COR-L47 (cell line): Measurements from ENCODE around the gene ANAPC15.

ENCODE experiments used
- DNase-seq: peaks from one replicate; lab custom pipeline; 2025; lab: John Stamatoyannopoulos, UW

ANAPC15 gene

DNA sequence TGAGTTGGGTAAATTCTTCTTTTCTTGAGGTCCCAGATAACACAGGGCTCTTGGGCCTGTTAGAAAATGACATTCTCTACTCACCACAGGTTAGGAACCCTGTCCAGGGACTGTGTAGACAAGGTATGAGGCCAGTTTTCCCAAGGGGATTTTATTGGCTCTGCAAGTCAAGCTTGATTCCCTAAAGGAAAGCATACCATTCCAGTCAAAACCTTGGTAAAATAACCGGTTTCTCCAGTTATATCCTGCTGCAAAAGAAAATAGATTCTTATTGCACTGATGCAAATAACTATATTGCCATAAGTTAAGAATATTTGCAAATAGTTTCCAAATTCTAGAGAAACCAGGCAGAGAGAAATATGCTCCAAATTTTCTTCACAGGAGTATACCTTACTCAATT, 13.5 kb upstream of the ANAPC15 start:
- no peak for DNase-seq

DNA sequence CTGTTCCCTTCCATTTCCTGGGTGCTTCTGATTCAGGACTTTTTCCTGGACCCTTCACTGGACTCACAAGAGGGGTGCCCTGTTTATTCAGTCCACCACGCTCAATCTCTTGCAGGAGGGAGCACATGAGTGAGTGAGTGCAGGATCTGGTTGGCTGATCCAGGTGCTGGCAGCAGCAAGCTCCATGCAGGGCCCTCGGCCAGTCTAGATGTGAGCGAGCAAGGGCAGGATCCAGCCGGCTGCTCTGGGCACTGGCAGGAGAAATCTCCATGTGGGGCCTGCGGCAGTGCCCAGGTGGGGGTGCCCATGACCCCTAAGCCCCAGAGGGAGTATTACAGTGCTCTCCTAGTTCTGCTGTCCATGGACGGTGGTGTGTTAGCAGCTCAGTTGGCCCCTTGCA, 11.6 kb upstream of the ANAPC15 start:
- no peak for DNase-seq

DNA sequence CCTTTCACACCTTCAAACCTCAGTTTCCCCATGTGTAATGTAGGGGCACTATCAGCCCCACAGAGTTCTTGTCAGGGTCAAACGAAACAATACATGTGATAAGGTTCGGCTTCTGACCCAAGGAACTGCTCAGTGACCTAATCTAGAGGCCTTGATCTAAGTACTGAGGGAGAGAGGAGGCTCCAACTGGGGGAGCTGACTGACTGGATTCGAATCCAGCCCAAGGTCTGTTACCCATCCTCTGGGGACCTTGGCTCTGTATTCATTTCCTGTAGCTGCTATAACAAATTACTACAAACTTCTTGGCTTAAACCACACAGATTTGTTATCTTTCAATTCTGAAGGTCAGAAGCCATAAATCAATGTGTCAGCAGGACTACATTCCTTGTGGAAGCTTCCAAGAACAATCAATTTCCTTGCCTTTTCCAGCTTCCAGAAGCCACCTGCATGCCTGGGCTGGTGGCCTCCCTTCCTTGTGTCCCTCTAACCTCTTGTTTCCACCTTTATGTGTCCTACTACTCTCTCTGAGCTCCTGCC, 10.7 kb upstream of the ANAPC15 start:
- no peak for DNase-seq

DNA sequence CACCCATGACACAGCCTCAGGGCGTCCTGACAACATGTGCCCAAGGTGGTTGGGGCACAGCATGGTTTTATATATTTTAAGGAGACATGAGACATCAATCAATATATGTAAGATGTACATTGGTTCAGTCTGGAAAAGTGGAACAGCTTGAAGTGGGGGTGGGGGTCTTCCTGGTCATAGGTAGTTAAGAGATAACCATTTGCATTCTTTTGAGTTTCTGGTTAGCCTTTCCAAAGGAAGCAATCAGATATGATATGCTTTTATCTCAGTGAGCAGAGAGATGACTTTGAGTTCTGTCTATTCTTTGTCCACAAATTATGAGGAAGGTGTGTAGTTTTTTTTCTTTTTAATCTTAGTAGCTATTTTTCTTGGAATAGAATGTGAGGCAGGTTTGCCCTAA, 10.1 kb upstream of the ANAPC15 start:
- DNase-seq = no peak

DNA sequence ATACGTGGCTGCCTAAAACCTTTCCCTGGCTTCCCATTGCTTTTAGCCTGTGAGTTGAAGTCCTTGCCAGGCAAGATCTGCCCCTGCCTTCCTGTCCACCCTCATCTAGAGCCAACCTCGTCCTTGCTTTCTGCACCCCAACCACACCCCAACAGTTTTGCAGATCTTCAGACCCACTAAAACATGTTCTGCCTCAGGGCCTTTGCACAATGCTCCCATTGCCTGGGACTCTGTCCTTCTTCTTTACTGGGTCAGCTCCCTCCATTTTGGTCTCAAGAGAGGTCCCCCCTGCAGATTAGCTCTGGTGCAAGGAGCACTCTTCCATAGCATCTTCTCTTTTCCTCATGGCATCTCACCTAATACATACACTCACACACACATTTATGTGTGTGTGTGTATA, 8.4 kb upstream of the ANAPC15 start:
- no peak for DNase-seq

DNA sequence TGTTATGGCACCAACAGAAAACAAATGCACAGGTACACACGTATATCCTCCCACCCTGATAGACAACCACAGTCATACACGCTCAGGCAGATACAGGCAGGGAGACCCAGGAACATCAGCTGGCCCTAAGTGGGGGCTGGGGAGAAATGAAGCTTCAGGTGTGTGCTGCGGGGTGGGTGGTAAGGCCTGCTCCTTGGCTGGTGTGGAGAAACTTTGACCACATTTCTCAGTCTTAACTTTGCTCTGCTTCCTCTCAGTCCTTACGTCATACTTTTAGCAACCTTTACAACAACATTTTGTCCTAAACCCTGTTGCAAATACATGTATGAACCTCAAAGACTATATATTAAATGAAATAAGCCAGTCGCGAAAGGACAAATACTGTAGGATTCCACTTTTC, 6.7 kb upstream of the ANAPC15 start:
- DNase-seq = no peak

DNA sequence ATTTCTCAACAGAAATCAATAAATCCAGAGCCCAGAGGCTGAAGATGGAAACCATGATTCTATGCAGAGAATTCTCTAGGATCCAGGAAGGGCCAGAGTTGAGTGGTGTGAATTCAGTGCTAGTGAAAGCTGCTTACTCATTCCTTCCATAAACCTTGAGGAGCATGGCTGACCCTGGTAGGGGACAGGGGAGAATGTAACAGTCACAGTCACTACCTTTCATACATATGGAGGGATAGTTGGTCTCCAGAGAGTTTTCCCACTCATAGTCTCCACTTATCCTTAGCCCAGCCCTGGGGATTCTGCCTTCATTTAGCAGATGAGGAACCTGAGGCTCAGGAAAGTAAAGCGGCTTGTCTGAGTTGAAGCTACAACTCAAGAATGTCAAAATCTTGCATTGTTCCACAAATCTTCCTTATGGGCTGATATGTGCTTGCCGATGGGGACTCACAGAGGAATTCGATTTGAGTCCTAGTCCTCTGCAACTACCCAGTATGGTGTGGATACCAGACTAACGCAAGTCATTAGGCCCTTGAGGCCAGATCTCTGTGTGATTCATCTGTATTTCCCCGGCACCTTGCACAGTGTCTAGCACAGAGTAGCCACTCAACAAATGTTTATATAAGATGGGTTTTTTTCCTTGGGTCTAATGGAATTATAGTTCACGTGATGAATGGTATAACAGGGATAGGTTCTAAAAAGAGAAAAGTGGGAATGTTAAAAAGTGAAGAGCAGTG, 3.7 kb upstream of the ANAPC15 start:
- no peak for DNase-seq

DNA sequence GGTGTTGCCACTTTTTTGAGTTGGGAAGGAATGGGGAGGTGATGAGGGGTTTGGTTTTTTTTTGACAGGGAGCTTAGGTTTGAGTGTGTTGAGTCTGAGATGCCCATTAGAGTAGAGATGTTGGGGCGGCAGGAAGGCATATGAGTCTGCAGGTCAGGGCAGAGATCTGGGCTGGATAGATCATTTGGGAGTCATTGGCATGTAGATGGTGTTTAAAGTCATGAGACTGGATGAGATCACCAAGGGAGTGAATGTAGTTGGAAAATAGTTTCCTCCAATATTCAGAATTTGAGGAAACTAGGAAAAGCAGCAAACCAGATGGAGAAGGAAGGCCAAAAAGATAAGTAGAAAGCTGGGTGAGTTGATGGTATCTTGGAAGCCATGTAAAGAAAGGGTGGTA, 2.1 kb upstream of the ANAPC15 start:
- no peak for DNase-seq

DNA sequence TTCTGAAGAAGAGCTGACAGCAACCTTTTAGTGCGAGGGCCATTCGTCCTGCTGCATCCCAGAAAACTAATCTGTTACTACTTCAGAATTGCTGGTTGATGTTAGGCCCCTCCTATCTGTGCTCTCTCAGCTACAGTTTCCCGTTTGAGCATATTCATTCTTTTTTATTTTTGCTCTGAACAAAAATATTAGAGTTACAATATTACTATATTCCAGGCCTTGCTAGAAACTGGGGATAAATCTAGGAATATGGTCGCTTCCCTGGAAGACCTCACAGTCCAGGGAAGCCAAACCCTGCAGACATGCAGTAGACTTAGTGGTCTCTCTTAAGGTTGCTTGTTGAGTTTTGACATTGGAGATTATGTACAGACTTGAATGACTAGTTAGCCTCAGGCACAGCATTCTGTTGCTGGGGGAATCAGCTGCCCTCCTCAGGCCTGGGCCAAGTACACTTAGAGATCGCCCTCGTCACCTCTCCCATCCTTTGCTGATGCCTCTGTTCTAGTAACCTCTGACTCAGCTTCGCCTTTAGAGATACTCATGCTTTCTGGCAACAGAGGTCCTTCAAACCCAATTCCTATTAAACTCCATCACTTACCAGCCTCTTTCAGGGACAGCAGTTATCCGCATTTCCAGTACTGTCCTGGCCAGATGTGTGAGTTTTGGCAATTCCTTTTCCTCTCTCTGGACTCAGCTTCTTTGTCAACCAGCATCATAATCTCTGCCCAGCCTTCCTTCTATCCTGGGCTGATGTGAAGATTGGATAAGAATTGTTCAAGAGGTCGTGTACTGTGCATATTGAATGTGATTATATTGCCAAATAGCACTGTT, 698 bp upstream of the ANAPC15 start:
- no peak for DNase-seq

DNA sequence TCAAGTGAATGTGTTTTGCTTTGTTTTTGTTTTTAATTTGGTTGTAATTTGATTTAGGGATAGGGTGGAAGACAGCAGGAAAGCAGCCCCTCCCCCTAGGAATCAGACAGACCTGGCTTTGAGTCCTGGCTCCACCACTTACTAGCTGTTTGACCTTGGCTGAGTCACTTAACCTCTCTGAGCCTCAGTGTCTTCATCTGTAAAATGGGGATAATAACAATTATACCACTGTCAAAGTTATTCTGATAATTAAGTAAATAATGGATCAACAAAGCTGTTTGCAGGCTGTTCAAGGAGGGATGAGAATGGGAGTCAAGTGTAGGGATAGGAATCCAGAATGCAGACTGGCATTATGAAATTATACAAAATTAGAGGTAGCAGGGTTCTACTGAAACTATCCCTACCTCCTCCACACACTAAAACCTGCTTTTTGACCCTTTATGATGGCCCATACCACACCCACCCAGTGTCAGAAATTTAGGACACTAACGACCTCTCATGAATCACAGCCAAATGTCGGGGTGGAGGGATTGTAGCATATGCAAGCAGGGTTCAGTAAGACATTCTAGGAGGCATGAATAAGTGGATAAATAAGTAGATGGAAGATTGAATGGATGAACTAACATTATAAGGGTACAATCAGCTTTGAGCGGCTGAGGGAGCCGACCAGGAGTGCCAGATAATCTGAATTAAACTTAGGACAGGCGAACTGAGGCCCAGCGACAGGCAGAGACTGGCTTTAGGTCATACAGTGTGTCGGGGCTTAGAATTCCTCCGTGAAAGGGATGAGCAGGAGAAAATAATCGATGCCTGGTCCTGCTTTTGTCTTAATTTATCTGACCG, 974 bp downstream of the ANAPC15 start:
- DNase-seq = peak; percentile 4

DNA sequence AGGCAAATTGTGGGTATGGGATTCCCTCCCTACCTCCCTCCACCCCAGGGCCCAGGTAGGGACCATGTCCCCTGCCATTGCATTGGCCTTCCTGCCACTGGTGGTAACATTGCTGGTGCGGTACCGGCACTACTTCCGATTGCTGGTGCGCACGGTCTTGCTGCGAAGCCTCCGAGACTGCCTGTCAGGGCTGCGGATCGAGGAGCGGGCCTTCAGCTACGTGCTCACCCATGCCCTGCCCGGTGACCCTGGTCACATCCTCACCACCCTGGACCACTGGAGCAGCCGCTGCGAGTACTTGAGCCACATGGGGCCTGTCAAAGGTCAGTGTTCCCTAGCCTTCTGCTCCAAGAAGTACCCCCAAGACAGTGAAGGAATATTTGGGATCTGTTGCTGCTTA, 6.6 kb downstream of the ANAPC15 start, which contains the start of gene TOMT:
Gene TOMT, plus strand, starts transcription at position 37 of the 400 bp plus-strand sequence. Its CDS starts 28 bp downstream, at position 65.
- DNase-seq = no peak

DNA sequence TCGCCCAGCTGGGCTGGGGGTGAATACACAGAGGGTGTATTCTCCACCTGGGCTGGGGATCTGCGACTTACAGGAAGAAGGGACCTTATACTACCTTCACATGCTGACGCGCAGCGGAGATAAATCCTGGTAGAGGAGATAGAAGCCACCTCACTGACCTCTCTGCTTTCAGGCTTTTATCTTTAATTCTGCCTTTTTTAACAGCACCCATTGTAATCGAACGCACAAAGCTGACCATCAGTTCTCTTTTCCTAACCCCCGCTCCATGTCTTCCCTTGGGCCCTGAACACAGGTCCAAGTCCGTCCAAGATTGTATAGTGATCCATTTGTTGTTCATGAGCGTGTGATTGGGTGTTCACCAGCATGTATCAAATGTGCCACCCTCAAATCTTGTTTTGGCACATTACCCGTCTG, 8.7 kb downstream of the ANAPC15 start:
- no peak for DNase-seq

DNA sequence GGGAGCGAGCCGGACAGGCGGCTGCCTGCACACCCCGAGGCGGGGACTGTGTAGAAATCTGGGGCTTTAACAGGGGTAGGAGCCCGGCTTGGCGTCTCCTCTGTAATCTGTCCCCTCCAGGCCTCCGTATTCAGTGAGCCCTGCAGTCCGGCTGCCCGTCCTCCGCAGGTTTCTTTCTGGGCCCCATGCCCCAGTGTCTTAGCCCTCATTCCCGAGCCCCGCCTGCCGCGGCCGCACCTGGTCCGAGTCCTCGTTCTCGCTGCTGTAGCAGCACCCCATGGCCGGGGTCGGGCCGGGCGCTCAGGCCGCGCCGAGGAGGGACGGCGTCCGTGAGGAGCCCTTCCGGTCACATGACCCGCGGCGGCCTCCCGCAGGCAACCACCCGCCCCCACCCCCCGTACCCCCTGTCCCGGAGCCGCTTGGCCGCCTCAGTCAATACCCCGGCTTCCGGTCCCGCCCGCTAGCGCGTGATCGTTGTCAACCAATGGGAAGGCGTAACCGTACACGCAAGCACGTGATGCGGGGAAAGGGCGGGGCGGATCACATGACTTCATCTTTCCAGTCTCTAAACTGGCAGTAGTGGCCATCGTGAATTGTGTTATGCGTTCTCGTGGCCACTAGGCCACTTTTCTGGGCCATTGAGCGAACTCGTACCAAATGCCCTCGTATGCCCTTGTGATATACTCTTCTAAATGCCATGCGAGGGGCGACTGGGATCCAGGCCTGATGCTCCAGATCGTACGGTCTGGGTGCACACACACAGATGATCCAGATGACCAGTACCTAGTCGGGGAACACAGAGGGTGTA, 9.3 kb downstream of the ANAPC15 start, which contains the start of gene LAMTOR1:
Gene LAMTOR1, minus strand, starts transcription at position 352 of the 808 bp plus-strand sequence. Its CDS starts 73 bp downstream, at position 279.
- DNase-seq = peak; percentile 100

DNA sequence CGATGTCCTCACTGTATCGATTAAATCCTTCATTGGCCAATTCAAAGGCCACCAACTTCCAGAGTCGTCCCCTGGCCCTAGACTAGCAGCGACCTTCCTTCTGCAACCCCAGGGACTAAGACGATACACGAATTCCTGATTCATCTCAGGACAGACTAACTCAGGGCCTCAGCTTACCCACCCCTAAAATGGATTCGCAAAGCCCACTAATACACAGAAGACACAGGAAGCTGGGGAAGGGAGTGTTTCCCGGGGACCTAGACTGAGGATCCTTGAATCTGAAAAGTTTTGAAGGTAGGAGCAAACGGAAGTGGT, 9.9 kb downstream of the ANAPC15 start:
- DNase-seq = no peak

DNA sequence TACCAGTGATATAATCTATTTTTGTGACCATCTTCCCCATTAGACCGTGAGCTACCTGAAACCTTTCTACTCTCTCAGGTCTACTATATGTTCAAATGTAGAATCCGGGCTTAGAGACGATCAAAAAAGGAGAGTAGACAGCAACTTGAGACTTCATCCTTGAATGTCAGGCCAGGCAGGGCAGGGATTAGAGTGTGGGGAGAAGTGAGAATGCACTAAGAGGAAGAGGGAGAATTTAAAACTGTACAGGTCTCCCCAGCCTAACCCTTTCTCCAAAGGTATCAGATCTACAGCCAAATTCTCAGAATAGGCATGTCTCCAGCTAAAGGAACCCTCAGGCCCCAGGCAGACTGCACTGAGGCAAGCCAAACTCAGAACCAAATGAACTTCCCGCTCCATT, 10.3 kb downstream of the ANAPC15 start:
- DNase-seq = no peak

DNA sequence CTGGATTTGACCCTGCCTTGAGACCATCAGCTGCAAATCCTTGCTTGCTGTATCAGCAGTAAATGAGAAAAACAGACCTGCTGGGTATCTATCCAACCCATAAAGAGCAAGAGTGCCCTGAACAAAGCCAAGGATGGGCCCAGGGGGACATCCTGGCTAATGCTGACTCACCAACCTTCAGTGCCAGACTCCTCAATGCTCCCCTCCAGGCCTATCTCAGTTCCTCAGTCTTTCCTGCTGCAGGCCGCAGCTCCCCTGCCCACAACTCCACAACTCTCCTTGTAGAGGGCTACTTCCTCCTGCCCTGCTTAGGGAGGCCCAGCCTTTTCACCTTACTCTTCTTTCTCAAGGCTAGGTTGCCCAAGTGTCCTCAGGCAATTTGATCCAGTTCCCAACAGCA, 12.0 kb downstream of the ANAPC15 start:
- no peak for DNase-seq

DNA sequence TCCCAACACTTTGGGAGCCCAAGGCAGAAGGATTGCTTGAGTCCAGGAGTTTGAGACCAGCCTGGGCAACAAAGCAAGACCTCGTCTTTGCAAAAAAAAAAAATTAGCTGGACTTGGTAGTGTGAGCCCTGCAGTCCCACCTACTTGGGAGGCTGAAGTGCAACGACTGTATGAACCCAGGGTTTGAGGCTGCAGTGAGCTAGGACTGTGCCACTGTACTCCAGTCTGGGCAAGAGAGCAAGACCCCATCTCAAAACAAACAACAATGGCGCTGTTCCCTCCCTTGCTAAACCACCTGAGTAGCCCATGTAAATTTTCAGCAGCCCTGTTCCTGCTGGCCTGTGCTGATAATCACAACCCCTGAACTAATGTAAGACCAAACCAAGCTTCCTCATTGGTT, 12.5 kb downstream of the ANAPC15 start:
- DNase-seq = no peak

DNA sequence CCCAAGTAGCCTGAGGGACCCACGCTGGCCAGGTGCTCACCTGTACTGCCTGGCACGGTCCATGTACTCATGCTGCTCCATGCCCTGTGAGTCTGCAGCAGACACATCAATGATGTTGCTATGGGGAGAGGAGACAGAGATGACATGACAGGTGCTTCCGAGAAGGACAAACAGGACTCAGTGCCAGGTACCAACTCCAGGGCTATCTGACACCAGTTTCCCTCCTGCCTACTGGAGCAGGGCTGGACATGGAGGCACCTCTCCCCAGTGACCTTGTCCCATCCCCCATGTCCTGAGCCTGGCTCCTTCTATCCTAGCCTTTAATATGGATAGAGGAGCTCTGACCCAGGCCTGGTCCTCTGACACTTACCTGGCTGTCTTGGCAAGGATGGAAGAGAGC, 13.8 kb downstream of the ANAPC15 start:
- DNase-seq = no peak

DNA sequence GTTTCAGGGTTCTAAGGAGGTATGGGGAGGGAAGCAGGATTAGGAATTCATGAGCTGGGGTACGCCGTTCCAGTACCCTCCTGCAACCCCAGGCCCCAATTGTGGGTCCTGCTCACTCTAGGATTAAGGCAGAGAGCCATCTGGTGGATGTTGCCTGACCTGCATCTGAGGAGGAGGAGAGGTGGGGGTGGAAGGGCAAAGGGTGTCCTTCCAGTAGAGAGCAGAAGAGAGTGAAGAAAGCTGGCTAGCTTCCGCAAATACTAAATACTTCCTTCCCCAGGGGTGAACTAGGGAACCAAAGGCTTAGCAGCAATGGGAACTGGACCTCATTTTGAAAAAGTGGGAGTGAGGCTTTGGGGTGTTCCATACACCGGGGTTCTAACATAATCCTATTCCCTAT, 21.2 kb downstream of the ANAPC15 start:
- peak; percentile 65 for DNase-seq

DNA sequence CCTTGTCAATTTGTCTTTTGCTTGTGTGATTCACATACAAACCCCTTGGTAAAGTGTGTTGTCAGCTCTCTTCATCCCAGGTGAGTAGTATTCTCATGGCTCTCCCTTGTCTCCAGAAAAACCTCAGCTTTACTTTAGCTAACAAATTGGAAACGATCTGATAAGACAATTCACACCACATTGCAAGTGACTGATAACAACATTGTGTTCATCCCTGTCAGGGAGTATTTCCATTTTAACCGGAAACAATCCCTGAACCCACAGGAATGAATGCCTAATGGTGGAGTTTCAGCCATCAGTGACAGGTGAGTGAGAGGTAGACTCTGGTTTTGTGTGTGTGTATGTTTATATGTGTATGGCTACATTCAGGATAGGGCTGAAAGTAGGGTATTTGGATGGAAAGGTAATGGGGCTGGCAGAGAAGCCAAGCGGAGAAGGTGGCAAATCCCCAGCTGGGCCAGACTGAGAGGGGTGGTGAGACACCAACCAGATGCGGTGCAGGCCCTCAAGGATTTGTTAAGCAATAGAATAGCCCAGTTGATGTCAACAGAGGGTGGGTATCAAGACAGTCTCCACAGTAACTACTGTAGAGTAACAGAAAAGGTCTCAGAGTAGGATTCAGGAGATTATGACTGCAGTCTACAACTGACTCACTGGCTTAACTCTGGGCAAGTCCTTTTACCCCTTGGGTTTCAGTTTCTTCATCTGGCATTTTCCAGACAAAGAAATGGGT, 24.3 kb downstream of the ANAPC15 start:
- DNase-seq = no peak
